Epithelial cell of proximal tubule (primary cell): ENCODE results near the gene YOD1. TPM values are rescaled to one million over a fixed set of nuclear protein-coding genes. Genes with fewer than 3 reads are reported as not detected.
A peak's percentile ranks its signal among the peaks of the same experiment; 100 is the strongest.

Source experiments
- DNase-seq: peaks from one replicate; pipeline ENCODE4 v3.0.0-alpha.2; 2011; ENCODE audit warnings: low read depth
- H3K4me3 ChIP-seq: 2 replicates; pipeline ENCODE4 v1.5.1; 2011; ENCODE audit warnings: low read depth, mild to moderate bottlenecking, low read length
- CTCF ChIP-seq: conservative IDR thresholded peaks from 2 replicates; pipeline ENCODE4 v1.5.1; 2012; ENCODE audit warnings: low read depth, mild to moderate bottlenecking, low read length
- total RNA-seq: library from RNA; depleted of rRNA; stranded (reverse); fragments of >200 nt; gene quantifications from 2 replicates; pipeline ENCODE4 v1.2.3, GENCODE V29; 2015

Gene YOD1
- total RNA-seq, 1 donor from 2014 or later = 6.7 TPM

GRCh38 chr1:207027206-207027777 is 23.7 kb downstream of the YOD1 start:
- no peak for TF ChIP-seq CTCF
- H3K4me3 ChIP-seq = peak overlapping the region; percentile 21
- DNase-seq = peak; percentile 78

DNA sequence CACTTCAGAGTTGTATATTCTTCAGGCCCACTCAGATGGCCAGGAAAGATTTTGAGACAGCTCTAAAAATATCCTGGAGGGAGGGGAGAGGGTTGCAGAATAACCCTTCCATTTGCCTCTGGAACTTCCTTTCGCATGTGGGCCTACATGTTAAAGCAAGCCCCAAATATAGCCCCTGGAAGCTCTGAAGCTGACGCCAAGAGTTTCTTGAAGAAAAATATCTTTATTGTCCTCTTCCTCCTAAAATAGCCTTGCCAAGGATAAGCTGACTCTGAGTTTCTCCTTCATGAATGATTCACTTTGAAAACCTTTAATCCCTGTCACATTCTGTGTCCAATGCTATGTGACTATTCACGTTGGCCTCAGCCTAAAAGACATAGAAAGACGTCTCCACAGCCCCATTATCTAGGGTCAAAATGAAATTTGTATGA is 24.9 kb downstream of the YOD1 start:
- TF ChIP-seq CTCF = no peak
- H3K4me3 ChIP-seq = no peak overlapping the region
- DNase-seq = no peak

GRCh38 chr1:207025146-207025880 is 25.7 kb downstream of the YOD1 start:
- no peak for TF ChIP-seq CTCF
- H3K4me3 ChIP-seq = no peak overlapping the region
- no peak for DNase-seq

DNA sequence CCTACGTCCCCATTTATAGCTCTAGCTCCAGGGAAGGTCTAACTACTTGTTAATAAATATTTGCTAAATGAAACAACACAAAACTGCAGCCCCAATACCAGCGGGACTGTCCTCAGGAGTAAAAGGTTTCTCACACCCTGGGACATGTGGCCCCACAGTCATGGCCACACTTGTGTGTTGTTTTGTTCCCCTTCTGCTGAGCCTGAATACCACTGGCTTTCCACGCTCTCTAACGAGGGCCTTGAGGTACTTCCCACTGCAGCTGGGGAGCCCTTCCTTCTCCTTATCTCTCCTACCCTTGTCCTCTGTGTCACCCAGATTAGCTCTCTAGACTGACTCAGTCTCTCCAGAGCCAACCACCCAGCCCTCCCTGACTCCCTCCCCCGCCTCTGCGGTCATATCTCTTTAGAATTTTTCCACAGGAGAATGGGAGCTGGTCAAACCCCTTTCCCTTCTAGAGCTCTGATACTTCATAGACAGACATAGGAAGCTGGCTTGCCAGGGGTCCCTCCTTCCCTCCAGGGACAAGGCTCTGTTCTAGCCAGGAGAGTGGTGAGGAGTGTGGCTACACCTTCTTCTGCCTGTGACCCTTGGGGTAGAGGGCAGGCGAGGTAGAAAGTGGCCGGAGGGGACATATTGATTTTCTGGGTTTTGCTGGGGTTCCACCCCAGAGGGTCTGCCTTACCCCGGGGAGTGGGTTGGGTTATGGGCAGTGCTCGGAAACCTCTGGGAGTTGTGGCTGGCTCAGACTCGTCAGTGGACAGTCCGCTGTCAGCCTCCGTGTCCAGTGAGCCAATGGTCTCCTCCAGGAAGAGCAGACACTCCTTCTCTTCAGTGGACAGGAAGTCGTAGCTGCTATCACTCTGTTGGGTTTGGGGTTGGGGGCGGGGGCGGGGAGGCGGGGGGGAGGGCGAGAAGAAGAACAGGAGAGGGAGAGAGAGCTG is 26.5 kb downstream of the YOD1 start:
- no peak for DNase-seq
- H3K4me3 ChIP-seq = no peak overlapping the region
- no peak for TF ChIP-seq CTCF

- no peak overlapping the region for H3K4me3 ChIP-seq
- DNase-seq = no peak
- no peak for TF ChIP-seq CTCF
These were observed 27.9 kb downstream of the YOD1 start for GRCh38 chr1:207022996-207023679.

GRCh38 chr1:207021876-207022596 is 29.0 kb downstream of the YOD1 start:
- TF ChIP-seq CTCF = no peak
- no peak overlapping the region for H3K4me3 ChIP-seq
- DNase-seq = no peak
